Coronary artery (tissue), 2 donors: ENCODE measurements around the gene RBM38.
A peak's percentile ranks its signal among the peaks of the same experiment; 100 is the strongest.

Experiments
- DNase-seq: peaks from one replicate; pipeline ENCODE4 v3.0.0-alpha.2; 2017; ENCODE audit warnings: low spot score
- H3K27ac ChIP-seq, 2 donors: fragments of 200-600 bp; sonication (generic); one replicate each; pipeline ENCODE4 v1.5.1; 2016 to 2019
- H3K4me3 ChIP-seq: fragments of 200-600 bp; sonication (generic); 2 replicates; pipeline ENCODE4 v1.5.1; 2016; ENCODE audit warnings: mild to moderate bottlenecking, moderate library complexity
- CTCF ChIP-seq: fragments of 200-600 bp; sonication (generic); IDR thresholded peaks from one replicate; pipeline ENCODE4 v1.5.1; 2019; ENCODE audit warnings: antibody characterized with exemption

RBM38 gene

GRCh38 chr20:57391439-57392301 is 474 bp downstream of the RBM38 start:
- TF ChIP-seq CTCF, result no peak
- peak overlapping the region; percentile 77 to 81 for H3K27ac ChIP-seq
- DNase-seq, result no peak
- peak overlapping the region; percentile 77 for H3K4me3 ChIP-seq

GRCh38 chr20:57392512-57393271 is 1.5 kb downstream of the RBM38 start:
- Histone ChIP-seq H3K4me3 (peak overlapping the region; percentile 77), H3K27ac (peak overlapping the region; percentile 66 to 81)
- DNase-seq, result no peak
- TF ChIP-seq CTCF, result no peak

- TF ChIP-seq CTCF, result no peak
- DNase-seq, result no peak
- Histone ChIP-seq H3K27ac (peak overlapping the region; percentile 66 to 81), H3K4me3 (peak overlapping the region; percentile 77)
Measured at GRCh38 chr20:57393321-57394120, 2.3 kb downstream of the RBM38 start.

DNA sequence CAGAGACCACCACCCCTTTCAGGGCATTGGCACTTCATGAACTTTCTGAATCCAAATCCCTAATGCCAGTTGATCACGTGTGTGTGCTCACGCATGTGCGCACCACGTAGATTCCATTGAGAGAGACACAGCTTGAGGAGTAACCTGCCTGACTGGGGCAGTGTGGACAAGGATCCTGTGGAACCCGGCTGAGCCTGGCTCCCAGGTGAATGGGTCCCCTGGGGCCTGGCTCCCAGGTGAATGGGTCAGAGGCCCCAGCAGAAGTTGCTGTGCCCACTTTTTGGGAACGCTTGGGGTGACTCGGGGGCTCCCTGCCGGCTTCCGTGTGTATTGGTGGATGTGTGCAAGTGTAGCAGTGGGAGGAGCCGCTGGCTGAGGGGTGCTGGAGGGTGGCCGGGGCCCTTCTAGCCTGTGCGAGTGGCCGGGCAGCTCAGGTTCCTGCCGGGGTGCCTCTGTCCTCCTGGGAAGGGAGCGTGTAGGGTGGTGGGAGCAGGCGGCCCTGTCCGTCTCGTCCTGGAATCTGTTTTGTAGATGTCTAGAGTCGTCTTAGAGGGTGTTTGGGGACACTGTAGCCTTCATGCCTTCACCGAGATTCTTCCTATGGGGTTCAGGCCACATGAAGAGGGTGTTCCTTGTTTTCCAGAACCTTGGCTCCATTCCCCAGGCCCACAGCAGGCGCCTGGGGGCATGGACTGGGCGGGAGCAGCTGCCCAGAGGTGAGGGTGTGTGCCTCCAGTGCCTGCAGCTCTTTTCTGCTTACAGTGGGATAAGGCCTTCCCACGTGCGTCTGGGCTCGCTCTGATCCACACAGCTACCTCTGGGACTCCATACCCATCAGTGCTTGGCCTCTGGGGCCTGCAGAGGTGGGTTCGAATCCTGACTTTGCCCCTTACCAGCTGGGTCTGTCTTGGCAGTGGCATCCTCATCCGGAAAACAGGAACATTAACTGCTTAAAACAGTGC is 3.2 kb downstream of the RBM38 start:
- TF ChIP-seq CTCF, result no peak
- Histone ChIP-seq H3K4me3 (peak overlapping the region; percentile 37), H3K27ac (peak overlapping the region; percentile 77 to 81)
- no peak for DNase-seq

DNA sequence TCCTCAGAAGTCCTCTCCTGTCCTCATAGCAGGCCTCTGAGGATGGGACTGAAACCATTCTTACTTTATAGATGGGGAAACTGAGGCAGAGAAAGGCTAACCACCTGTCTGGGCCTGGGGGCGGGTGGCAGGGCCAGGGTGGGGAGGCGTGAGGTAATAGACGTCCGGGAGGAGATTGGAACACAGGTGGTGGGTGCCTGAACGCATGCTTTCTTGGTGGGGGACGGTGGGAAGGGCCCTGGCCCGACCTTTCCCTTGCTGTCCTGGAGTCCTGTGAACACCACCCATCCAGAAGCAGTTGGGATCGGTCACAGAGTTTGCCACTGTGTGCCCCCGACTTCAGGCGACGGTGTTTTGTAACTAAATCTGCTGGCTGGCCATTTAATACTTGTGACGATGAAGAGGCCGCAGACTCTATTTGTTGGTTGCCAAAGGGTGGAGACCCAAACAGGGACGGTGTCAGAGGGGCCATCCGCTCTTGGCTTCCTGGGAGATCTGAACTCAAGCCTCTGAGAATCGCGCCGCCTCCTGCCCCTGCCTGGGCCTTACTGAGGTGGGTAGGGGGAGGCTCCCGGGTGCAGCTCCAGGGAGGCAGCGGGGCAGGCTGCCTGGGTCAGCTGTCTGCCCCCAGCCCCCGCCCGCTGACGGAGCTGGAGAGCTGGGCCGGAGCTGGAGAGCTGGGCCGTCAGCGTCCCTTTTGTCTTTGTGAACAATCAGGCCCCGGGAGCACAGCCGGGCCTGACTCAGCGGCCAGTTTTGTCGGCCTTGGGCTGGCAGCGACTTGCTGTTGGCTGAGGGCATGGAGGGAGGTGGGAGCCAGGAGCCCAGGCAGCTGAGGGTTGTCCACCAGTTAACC is 4.1 kb downstream of the RBM38 start:
- peak; percentile 85 for DNase-seq
- peak overlapping the region; percentile 77 to 81 for H3K27ac ChIP-seq
- peak overlapping the region; percentile 37 for H3K4me3 ChIP-seq
- TF ChIP-seq CTCF, result no peak
